Measurements from ENCODE around the gene PIP5K1C.

Gene PIP5K1C

DNA sequence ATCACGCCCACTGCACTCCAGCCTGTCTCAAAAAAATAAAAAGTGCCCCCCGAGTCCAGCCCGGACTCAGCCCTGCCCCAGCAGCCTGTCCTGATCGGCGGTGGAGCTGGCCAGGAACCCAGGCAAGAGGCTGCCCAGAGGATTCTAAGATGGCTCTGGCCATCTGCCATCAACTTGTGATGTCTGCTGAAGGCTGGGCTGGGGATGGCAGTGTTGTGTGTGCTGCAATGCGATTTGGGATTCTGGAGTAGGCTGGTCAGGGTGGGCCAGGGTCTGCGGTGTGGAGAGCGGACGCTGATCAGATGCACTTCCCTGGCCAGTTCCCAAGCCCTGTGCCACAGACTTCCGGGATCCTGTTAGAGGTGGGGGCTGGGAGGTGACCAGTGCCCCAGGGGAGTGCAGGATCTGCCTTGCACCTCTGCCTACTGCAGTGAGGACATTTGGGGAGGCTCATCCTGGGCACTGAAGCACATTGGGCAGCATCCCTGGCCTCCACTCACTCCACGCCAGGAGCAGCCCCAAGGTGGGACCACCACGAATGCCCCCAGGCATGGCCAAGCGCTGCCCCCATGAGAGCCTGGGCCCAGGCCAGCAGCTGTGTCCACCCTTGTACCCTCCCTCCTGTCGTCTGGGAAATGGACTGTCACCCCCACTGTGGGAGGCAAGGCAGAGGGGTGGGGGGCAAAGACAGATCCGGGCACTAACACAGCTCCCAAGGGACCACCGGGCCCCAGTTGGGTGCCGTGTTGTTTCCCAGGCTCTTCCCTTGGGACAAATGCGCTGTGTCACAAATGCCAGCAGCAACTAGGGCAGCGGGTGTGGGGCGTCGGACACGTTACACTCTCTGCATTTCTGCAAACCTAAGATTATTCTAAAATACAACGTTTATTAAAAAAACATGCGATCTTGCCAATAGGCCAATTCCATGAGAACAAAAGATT is 90.2 kb downstream of the PIP5K1C start:
- DNase-seq (ENCODE audit: low read depth): no peak

DNA sequence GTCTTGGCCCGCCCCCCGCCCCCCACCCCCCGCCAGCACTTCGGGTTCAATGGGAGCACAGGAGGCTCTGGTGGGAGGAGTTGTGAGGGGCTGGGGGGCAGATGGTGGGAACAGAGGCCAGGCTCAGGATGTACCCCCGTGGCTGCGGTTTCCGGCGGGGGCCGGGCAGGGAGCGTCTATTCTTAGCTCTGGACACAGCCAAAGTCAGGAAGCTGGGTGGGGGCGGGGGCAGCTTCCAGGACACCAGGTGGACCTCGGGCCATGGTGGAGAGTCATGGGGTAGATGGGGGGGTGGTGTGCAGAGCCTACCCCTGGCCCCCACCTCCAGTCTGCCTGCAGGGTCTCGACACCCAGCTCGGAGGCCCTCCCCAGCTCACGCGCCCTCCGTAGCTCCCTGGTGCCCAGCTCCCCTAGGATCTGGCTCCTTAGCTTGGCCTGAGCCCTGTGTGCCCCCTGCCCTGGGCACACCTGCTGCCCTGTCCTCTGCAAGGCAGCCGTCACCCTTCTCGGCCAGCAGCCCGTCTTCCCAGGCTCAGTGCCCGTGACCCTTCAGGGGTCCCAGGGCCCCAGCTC is 91.4 kb downstream of the PIP5K1C start:
- no peak for DNase-seq (ENCODE audit: low read depth)

DNA sequence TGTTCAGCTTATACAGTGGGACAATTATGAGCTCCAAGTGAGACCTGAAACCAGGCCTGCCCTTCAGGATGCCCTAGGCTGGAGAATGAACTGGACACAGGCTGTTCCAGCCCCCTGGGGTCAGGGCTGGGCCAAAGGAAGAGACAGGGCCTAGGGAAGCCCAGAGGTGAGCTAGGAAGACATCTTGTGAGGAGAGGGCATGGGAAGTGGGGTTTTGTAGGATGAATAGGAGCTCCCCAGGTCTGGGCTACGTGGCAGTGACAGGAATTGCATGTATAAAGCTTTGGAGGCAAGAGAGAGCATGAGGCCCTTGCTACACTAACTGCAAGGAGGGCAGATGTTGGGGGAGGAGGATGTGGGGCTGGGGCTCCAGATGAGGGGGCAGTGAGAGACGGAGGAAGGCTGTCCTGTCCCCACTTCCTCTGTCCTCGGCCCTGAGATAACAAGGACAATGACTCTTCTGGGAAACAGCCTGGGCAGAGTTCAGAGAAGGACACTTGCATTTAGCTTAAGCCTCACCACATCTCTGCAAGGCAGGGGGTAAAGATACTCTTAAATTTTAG is 92.1 kb downstream of the PIP5K1C start:
- no peak for DNase-seq (ENCODE audit: low read depth)

DNA sequence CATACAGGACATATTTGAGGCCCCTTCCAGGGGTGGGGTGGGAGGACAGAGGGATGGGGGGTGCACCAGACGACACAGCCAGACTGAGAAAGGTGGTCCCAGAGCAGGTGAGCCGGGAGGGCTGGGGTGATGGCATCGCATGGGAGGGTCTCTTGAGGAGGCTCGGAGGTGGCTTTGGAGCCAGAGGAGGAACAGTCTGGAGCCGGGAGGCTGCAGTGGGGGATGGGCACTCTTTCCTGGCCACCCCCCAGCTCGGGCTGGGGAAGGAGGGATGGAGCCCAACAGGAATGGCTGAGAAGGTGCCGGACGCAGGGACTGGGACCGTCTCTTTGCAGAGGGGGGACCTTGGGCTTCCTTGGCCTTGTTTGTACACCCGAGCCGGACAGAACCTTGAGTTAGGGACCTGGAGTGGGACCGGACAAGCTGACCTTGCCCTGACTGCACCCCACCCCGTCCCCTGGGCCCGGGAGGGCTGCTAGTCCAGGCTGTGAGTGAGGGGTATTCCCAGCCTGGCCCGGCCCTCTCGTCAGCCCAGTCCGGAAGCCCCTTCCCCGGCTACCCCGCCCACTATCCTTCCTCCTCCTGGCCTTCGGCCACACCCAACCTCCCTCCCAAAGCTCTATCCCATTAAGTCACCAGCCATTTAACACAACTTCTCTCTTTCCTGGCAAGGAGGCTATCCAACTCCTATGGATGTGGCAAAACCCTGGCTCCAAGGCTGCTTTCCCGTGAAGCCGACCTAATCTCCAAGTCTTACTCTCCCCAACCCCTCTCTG is 92.8 kb downstream of the PIP5K1C start:
- DNase-seq (ENCODE audit: low read depth): no peak

DNA sequence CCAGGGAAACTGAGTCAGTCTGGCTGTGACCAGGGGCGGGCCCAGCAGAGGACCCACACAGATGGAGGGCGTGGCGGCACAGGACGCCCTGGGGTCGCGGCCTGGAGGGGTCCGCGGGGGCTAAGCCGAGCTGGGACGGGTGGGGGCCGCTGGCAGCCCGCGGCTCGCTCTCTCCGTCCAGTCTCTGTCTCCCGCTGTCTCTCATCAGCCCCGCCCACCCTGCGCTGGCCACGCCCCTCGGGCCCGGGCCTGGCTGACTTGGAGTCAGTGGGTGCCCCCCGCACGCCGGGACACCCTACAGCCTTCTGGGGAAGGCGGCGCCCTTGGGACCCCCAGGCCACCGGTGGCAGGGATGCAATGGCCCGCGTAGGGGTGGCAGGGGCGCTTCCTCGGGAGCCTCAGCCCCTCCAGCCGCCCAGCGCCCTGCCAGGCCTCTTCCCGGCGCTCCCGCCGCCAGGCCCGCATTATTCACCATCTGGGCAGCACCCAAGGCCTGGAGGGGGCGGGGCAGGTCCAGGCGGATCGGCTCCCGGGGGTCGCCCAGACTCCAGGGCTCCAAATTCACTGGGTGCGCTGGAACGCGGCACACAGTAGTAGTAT is 93.5 kb downstream of the PIP5K1C start, which contains the start of gene TBXA2R:
Gene TBXA2R (minus strand): TSS at position 186 of the 600 bp plus-strand sequence. CDS start 6,241 bp downstream, outside the sequence.
- no peak for DNase-seq (ENCODE audit: low read depth)

DNA sequence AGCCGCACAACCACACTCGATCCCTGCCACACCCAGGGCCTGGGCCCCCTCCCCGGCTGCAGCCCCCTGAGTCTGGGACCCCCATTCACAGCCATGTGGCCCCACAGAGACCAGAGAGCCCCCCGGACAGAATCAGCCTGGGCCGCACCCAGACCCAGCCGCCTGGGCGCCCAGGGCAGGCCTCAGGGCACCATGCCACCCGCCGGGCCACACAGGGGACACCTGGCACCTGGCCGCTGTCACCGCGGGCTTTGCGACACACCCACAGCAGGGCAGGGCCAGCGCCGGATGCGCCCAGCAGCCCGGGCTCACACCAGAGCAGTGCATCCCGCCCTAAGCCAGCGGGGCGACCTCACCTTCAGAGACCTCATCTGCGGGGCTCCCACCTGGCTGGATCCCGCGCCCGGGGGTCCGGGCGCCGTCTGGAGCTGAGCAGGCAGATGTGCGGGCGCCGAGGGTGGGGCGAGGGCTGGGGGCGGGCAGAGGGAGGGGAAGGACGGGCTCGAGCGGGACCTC is 94.0 kb downstream of the PIP5K1C start:
- no peak for DNase-seq (ENCODE audit: low read depth)

DNA sequence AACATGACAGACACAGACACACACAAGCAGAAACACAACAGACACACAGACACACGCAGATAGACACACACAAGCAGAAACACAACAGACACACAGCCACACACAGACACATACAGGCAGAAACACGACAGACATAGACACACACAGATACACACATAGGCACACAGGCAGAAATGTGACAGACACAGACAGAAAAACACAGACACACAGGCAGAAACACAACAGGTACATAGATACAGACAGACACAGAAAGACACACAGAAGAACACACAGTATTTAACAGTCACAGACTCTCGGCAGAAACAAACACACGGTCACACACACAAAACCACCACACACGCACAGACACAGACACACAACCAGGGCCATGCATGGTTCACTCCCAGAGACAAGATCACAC is 94.5 kb downstream of the PIP5K1C start:
- no peak for DNase-seq (ENCODE audit: low read depth)

DNA sequence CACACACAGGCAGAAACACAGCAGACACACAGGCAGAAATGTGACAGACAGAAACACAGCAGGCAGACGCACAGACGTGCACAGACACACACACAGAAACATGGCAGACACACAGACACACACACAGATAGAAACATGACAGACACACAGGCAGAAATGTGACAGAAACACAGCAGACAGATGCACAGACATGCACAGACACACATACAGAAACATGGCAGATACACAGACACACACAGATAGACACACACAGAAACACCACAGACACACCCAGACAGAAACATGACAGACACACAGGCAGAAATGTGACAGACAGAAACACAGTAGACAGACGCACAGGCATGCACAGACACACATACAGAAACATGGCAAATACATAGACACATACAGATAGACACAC is 94.9 kb downstream of the PIP5K1C start:
- DNase-seq (ENCODE audit: low read depth): no peak

DNA sequence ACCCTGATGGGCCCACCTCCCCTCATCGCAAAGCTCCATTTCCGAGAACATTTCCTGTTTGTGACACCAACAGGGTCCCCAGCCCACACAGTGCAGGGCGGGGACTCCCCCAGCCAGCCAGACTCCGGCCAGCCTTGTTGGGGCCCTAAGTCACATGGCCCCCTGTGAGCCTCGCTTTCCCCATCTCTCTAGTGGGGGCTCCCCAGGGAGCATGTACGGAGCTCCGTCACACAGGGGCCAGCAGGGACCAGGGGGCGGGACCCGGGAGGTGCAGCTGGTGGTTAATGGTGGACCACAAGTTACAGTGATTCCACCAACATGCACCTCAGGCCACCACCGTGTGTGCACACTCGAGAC is 95.3 kb downstream of the PIP5K1C start:
- no peak for DNase-seq (ENCODE audit: low read depth)

DNA sequence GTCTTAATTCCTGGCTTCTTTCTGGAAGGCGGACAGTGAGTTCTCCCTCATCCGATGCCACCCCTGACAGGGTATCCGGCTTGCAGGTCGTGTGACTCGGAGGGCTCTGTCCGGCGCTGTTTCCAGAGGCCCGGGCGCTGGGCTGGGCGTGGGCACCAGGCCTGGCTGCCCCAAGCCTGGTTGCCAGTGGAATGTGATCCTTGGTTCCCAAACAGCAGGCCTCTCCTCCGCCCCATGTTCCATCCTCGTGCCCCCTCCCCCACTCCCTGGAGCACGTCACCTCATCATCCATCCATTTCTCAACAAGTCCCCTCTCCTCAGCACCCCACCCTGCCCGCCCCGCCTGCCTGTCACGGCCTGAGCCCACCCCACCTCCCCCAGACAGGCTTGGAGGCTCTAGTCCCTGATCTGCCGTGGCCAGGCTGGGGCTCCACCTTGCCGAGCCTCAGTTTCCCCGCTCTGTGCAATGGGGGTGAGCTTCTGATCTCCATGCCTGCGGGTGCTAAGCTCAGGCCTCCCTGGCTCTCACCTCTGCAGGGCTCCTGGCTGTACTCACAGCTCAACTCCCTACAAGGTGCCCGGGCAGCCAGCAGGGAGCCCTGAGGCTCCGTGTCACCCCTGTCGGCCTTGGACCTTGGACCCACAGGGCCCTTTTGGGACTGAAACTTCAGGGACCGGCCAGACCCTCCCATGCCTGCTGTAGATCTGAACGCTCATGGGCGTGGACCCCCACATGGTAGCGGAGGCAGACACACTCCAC is 95.9 kb downstream of the PIP5K1C start:
- no peak for DNase-seq (ENCODE audit: low read depth)

DNA sequence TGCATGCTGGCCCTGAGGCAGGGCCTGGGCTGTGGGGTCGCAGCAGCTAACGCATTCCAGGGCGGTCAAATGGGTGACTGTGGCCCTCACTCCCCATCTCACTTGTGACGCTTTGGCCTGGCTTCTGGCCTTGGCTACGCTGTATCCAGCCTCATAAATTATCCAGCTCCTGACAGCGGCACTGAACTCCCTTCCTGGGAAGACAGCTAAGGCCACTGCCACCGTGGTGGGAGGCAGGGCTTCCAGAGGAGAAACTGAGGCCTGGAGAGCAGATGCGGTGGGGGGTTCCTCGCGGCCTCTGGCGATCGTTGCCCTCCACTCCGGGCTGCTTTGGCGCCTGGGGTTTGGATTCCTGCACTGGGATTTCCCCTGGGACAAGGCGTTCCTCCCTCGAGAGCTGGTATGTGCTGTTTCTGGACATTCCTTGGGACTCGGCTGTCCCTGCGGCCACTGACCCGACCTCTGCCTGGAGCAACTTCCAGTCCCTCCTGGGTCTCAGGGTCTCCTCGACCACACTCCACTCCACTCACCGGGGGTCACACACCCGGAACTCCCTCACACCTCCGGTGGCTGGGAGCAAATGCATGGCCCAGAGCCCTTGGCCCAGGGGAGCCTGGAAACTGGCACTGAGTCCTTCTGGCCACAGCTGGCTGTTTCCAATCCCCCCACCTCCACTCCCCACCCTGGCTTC is 97.0 kb downstream of the PIP5K1C start:
- DNase-seq (ENCODE audit: low read depth): no peak

DNA sequence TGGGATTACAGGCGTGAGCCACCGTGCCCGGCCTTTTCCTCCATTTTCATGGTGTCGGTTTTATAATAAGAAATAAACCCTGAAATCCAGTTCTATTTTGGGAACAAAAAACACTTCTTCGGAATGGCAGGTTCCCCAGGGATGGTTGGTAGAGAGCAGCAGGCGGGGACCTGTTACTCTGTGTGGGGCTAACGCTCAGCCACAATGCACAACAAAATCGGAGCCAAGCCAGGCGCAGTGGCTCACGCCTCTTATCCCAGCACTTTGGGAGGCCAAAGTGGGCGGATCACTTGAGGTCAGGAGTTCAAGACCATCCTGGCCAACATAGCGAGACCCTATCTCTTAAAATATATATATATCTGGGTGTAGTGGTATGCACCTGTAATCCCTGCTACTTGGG is 99.2 kb downstream of the PIP5K1C start:
- DNase-seq (ENCODE audit: low read depth): no peak

DNA sequence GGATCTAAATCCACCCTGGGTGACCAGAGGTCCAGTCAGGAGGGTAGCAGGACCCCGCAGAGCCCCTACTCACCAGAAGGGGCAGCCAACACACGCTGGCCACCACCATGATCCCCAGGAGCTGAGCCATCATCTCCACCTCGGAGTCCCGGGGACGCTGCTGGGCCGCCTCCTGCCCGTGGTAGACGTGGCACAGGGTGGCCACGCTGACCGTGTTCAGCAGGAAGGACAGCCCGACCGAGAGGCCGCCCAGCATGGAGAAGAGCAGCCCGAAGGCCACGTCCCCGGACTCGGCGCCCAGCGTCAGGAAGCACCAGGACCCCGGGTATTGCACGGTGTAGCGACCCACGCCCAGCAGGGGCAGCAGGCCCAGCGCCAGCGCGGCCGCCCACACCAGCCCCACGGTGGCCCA is 100.5 kb downstream of the PIP5K1C start:
- DNase-seq (ENCODE audit: low read depth): no peak

DNA sequence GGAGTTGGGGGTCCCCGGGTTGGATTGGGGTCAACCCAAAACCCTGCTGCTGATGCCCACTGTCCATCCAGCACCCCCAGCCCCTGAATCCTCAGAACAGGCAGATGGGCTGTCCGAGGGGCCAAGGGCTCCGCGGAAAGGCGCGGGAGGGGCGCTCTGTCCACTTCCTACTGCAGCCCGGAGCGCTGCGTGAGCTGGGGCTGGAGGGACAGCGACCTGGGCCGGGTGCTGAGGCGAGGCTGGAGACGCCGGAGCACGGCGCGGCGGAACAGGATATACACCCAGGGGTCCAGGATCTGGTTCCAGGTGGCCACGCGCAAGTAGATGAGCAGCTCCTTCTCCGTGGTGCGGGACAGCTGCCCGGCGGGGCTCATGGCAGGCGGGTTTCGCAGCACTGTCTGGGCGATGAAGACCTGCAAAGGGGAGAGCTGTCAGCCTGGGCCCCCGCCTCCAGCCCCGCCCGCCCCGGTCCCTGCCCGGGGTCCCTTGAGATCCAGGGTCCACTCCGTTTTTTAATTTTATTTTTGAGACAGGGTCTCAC is 104.7 kb downstream of the PIP5K1C start:
- DNase-seq (ENCODE audit: low read depth): no peak

DNA sequence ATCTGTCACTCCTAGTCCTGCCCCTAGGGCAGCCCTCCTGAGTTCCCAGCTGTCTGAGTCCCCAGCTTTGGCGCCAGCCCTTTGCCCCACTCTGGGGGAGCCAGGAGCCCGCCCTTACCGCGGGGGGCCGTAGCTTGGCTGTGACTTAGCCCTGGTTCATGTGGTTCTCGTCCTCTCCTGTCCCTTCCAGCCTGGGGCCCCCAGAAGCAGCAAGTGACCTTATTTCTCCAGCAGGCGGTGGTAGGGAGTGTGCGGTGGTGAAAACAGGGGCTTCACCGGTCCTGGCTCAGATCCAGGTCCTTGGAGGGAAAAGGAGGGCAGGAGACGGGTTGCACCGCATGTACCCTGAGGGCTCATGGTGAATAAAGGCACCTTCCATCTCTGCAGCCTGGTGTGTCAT is 107.1 kb downstream of the PIP5K1C start:
- no peak for DNase-seq (ENCODE audit: low read depth)

DNA sequence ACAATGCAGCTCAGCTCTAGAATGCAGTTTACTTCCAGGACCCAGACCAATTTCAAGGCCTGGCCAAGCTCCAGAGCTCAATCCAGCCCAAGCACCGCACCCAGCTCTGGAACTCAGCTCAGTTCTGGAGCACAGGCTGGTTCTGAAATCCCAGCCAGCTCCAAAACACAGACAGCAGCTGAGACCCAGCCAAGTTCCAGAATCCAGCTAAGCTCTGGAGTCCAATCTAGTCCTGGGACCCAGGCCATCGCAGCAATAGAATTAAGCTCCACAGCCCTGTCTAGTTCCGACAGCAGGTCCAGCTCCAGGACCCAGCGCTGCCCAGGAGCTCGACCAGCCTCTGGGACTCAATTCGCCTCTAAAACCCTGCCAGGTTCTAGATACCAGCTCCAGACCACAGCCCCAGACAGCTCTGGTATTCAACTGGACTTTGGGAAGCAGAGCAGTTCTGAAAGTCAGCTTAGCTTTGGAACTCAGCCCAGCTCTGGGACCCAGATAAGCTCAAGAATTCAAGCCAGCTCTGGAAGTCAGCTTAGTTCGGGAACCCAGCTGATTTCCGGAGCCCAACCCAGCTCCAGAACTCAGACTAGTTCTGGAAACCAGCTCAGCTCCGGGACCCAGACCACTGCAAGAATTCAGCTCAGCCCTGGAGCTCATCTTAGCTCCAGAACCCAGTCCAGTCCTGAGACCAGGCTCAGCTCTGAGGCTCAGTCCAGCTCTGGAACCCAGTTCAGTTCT is 108.2 kb downstream of the PIP5K1C start:
- no peak for DNase-seq (ENCODE audit: low read depth)

DNA sequence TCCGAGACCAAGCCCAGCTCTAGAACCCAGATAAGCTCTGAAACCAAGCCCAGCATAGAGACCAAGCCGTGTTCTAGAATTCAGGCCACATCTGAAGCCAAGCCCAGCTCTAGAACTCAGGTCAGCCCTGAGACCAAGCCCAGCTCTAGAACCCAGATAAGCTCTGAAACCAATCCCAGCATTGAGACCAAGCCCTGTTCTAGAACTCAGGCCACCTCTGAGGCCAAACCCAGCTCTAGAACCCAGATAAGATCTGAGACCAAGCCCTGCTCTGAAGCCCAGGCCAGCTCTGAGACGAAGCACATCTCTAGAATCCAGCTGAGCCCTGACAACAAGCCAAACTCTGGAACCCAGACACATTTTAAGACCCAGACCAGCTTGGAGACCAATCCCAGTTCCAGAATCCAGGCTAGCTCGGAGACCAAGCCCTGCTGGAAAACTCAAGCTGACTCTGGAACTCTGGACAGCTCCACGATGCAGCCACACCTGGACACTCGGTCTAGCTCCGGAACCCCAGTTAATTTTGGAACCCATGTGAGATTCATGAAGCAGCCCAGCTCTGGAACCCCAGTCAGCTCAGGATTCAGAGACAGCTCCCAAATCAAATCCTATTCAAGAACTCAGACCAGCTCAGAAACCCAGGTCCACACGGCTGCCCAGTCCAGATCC is 109.1 kb downstream of the PIP5K1C start:
- no peak for DNase-seq (ENCODE audit: low read depth)

DNA sequence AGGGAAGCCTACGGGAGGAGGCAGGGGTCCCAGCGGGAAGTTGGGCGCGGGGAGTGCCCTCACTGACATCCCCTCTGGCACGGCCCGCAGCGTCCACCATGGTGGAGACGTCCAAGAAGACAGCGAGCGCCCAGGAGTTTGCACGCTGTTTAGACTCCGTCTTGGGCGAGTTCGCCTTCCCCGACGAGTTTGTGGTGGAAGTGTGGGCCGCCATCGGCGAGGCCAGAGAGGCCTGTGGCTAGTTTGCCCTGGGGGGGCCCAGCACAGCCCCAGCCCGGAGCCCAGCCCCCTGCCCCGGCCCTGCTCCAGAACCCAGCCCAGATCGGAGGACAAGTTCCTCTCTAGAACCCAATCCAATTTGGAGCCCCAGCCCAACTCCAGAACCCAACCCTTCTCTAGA is 110.3 kb downstream of the PIP5K1C start:
- no peak for DNase-seq (ENCODE audit: low read depth)

DNA sequence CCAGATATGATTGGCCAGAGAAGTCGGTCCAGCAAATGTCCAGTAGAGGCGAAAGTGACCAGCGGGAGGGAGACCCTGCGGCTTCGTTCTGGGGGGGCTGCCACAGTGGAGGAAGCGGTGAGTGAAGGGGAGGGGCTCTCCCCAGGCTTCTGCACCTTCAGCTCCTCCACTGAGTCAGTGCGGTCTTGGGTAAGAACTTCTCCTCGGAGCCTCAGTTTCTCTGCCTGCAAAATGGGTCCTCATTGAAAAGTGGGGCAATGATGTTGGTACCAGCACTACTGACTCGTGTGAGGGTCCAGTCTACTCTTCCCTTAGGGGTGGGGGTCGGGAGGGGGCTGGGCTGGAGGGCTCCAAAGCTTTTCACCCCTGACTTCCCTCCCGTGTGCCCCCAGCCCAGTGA is 110.8 kb downstream of the PIP5K1C start:
- no peak for DNase-seq (ENCODE audit: low read depth)
